ENCODE data around the gene TRAF3.

TRAF3 gene, protein sequence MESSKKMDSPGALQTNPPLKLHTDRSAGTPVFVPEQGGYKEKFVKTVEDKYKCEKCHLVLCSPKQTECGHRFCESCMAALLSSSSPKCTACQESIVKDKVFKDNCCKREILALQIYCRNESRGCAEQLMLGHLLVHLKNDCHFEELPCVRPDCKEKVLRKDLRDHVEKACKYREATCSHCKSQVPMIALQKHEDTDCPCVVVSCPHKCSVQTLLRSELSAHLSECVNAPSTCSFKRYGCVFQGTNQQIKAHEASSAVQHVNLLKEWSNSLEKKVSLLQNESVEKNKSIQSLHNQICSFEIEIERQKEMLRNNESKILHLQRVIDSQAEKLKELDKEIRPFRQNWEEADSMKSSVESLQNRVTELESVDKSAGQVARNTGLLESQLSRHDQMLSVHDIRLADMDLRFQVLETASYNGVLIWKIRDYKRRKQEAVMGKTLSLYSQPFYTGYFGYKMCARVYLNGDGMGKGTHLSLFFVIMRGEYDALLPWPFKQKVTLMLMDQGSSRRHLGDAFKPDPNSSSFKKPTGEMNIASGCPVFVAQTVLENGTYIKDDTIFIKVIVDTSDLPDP

DNA sequence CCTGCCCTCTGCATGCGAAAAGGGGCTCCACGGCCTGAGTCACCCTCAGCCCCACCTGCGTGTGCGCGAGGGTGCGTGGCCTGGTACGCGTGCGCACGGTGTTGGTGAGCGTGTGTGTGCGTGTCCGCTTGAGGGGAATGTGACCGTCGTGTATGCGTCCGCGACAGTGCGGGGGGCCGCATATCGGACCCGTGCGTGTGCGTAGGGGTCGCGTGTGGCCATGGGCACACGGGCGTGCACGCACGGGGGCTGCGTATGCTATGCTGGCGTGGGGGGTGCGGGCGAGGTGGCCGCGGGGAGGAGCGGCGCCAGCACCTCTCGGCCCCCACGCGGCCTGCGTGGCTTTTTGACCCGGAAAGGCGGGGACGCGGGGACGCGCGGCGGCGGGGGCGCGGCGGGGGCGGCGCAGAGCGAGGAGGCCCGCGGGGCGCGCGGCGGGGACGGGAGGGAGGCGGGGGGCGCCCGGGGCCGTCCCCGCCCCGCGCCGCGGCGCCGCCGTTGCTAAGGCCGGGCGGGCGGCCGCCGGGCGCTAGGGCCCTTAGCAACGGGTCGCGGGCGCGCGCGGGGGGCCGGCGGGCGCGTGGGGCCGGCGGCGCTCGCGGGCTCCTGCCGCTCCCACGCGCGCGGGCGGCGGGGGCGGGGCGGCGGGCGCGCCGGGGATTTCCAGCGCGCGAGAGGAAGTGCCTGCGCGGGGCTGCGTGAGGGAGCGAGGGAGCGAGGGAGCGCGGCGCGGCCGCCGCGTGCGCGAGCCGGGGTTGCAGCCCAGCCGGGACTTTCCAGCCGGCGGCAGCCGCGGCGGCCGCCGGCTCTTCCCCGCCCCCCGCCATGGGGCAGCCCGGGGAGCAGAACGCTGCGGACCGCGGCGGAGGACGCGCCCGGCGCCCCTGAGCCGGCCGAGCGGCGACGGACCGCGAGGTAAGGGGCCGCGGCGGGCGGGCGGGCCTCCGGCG lies at the start of gene TRAF3:
TRAF3 (plus strand) TSS at position 689 of the 950 bp plus-strand sequence. CDS start 92,753 bp downstream, outside the sequence.
- DNase-seq (ENCODE audit: low read depth) = peak; percentile 81

DNA sequence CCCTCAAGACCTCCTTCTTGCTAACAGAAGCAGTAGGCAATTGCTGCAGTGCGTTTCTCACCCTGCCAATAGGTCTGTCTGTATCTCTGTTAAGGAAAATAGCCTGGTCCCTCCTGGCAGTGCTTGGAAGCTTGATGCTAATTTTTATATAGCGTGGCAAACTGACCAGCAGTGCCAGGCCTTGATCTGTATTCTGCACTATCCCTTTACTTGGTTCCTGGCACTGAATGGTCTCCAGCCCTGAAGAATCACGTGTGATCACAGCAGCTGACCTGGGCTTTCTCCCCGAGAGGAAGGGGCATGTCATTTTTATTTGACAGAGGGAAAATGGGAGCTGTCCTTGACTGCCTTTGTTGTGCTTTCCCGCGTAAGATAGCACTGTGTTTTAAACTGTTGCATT lies 48.7 kb upstream of the TRAF3 start:
- DNase-seq (ENCODE audit: low read depth) = no peak

DNA sequence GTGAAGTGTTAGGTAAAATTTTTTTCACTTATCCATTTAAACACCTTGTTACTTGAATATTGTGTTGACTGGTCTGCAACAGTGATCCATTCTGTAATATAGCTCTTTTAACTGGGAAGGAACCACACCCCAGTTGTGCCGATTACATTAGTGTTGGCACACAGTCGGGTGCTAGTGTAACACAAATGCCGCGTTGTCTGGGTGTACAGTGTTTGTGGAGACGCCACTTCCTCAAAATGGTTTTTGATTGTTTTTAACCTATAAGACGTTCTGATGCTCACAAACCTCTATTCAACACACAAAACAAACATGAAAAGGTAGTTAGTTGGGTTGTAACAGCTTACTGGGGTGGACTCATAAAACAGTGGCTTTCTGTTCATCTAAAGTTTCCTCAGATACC lies 48.0 kb upstream of the TRAF3 start:
- DNase-seq (ENCODE audit: low read depth) = no peak

DNA sequence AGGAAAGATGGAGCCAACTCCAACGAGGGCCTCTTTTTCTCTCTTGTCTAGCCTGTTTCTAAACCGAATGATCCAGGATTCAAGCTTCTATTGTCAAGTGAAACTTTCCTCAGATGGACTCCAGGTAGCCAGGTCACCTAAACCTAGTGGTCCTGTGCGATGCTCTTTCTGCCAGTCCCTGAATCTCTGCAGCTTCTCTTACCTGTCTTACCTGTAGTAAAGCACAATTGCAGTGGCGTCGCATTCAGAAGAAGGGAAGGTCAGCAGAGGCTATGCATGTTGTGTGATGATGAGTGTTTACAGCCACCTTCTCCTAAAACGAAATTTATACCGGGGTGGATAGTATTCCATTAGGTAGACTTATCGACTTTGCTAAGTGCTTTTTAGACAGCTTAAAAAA lies 47.4 kb upstream of the TRAF3 start:
- DNase-seq (ENCODE audit: low read depth) = no peak

DNA sequence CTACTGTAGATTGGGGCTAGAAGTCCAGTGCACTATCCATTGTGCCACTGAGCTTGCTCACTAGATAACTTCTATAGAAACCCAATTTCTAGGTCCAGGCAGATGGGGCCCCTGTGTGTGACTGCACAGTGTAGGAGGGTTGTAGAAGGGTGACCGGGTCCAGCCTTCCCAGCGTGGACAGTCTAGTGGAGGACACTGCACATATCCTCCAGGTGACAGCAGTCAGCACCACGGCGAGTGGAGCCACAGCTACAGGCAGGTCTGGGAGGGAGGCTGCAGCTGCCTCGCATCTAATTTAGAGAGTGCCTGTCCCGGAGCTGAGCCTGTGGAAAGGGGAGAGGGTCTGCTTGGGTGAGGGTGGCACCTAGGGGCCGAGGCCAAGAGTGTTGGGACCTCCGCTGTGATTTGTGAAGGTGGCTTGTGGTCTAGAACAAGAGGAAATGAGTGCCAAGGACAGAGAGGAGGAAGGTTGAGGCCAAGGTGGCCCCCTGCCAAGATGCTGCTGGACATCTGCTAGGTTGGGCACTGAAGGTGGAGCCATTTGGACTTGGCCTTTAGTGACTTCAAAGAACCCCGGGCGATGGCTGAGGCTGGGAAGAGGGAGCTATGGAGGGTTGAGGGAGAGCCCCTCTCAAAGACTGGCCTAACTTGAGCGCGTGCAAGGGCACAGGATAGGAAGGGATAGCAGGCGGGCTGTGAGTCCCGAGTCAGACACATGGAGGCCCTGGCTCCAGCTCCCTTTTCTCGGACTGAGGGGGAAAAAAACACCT lies 46.0 kb upstream of the TRAF3 start:
- DNase-seq (ENCODE audit: low read depth) = no peak

DNA sequence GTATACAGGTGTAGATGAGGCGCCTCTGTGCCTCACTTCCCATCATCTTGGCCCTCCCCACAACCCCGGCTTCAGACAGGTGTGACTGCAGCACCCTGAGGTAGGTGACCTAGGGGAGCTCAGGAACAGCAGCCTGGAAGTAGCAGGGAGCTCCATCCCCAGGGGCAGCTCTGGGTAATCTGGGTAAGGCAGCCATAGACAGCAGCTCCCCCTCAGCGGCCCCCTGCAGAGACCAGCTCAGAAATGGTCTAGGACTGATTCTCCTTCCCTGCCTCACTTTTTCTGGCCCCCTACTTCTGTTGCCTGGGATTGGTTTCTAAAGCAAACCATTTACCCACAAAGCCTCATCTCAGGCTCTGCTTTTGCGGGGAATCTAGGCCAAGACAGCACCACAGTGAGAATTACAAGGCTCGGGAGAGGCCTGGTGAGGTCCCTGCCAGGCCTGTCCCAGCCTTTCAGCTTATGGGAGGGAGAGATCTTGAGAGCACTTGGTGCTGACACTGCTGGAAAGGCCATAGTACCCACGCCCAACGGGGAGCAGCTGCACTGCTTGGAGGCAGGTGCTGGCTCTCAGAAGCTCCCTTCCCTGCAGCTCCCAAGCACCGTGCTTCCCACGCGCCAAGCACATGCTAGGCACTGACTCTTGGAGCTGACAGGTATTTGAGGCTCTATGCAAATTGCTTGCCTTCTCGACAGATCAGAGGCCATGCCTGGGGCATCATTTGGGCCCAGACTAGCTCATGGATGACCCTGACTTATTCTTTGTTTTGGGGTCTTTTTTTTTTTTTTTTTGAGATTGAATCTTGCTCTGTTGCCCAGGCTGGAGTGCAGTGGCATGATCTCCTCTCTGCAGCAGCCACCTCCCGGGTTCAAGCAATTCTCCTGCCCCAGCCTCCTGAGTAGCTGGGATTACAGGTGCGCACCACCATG lies 45.1 kb upstream of the TRAF3 start:
- no peak for DNase-seq (ENCODE audit: low read depth)

DNA sequence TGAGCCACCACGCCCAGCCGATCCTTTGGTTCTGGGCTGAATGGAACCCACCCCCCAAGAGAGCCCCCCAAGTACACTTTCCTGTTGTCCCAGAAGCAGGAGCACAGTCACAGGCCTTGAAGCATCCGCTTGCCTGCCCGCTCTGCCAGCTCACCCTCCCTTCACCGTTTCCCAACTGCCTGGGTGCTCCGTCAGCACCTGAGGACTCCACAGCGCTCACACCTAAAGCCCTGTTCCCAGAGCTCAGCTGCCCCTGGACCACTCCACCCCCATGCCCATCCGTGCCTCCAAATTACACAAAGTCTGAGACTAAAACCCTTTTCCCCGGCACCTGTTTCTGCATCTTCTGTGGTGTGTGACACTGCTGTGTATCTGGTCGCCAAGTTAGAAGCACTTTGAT lies 44.3 kb upstream of the TRAF3 start:
- no peak for DNase-seq (ENCODE audit: low read depth)

DNA sequence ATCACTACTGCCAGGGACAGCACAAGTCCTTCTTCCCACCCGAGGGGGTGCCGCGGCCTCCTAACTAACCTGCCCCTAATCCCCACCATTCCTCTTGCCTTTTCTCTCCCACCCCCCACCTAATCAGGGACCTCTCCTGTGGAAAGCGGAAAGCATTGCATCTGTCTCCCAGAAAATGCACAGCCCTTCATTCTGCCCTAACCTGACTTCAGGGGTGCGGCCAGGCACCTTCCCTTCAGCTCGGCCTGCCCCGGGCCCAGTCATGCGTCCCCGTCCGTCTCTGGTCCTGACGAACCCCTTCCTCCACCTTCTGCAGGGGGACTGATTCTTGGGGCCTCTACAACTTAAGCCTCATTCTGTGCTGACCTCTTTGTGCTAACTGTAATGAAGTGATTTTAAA lies 43.9 kb upstream of the TRAF3 start:
- DNase-seq (ENCODE audit: low read depth) = no peak

DNA sequence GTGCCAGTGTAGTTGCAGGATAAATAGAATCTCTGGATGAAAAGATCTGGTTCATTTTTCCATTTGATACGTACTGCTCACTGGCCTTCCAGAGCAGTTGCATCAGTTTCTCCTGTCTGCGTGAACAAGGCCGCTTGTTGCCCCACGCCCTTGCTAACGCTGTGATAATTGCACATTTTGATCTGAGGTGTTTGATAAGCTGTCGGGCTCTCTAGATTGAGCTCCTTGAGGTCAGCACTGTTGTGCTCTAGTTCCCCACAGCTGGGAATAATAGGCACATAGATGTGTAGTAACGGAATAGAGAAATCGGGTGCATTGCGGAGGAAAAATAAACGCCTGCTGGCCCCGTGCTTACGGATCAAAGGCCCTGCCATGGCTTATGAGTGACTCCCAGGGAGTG lies 42.8 kb upstream of the TRAF3 start:
- DNase-seq (ENCODE audit: low read depth) = no peak

DNA sequence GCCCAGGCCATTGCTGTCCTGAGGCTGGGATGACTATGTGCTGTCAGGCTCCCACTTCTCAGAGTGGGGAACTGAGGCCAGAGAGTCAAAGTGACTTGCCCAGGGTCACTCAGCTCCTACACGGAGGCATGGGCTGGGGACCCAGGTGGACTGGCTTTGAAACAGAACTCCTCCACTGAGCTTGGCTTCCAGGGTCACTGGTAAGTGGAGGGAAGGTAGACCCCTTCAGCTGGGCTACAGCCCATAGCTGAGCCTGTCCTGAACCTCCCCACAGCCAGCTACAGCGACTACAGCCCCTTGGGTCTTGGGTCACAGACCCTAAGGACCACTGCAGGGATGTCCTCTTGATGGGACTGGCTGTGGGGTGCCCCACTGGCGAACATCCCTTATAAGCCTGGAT lies 40.3 kb upstream of the TRAF3 start:
- DNase-seq (ENCODE audit: low read depth) = no peak

DNA sequence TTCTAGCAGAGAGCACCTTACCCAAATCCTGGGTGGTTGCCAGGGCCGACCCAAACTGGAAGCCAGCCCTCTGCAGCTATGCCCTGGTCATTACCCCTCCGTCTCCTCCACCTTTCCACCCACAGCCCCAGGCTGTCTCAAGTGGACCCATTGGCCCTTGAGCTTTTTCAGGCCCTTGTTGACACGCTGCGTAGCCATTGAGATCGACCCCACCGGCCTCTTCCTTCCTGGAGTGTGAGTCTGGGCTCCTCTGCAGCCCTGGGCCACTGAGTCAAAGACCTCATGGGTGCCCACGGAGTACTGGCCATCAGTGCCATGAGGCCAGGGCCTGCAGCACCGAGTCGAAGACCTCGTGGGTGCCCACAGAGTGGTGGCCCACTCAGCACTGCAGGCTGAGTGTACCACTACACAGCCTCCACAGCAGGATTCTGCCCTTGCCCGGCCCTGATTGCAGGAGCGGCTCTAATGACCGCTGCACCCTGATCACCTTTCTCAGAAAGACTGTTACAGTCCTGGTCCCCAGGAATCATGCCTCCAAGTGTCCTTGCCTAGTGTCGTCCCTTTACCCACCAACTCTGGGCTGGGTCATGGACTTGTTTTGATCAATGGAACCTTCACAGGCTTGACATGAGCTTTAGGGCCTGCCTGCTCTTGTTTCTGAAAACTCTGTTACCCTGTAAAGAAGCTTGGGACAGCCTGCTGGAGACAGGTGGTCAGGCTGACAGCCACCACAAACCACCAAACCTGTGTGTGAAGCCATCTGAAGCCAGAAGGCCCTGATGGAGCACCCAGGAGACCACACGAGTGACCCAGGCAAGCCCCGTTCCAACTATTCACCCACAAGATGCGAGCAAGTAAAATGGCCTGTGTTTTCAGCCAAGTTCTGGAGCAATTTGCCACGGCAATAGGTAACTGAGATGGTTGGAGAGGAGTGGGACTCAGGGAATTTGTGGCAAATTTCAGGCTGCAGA lies 39.6 kb upstream of the TRAF3 start:
- no peak for DNase-seq (ENCODE audit: low read depth)

DNA sequence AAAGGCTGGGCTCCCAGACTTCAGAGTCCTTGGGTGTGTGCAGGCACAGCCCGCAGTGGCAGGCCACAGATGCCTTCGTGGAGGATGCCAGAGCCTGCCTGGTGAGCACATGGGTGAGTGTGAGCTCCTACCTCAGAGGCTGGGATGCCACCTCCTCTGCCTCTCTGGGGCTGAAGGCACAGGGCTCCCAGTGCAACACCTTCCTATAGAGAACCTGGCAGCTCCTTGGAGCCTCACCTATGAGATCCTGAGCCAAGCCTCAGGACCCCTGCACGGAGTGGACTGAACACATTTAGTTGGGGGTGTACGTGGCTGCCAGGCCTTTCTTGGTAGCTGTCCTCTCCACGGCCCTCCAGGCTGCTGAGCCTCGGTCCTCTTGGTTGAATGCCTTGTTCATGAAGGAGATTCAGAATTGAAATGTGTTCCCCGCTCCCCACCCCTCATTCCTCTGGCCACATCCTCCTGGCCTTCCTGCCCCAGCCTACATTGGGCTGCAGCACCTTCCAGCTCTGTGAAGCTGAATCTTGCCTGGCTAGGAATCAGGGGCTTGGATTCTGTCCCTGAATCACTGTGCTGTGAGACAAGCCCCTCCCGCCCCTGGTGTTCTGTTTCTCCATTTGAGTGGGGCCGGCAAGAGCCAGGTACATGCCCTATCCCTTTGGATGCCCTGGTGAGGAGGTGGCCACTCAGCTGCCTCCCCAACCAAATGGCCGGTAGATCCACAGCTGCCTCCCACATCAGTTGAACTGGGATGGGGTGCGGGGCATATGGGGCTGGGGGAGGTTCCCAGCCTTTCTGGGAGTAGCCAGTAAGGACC lies 38.7 kb upstream of the TRAF3 start:
- no peak for DNase-seq (ENCODE audit: low read depth)

DNA sequence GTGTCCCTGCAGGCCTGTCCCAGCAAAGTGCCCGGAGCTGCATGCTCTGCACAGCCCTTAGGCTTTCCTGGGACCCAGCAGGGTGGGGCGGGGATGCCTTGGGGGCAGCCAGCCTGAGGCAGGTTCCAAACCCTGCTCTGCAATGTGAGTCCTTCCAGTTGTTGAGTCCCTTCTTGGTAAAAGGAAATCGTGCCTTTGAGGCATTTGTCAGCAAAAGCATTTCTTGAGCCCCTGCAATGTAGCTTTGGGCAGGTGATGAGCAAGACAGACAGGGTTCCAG lies 38.1 kb upstream of the TRAF3 start:
- no peak for DNase-seq (ENCODE audit: low read depth)

DNA sequence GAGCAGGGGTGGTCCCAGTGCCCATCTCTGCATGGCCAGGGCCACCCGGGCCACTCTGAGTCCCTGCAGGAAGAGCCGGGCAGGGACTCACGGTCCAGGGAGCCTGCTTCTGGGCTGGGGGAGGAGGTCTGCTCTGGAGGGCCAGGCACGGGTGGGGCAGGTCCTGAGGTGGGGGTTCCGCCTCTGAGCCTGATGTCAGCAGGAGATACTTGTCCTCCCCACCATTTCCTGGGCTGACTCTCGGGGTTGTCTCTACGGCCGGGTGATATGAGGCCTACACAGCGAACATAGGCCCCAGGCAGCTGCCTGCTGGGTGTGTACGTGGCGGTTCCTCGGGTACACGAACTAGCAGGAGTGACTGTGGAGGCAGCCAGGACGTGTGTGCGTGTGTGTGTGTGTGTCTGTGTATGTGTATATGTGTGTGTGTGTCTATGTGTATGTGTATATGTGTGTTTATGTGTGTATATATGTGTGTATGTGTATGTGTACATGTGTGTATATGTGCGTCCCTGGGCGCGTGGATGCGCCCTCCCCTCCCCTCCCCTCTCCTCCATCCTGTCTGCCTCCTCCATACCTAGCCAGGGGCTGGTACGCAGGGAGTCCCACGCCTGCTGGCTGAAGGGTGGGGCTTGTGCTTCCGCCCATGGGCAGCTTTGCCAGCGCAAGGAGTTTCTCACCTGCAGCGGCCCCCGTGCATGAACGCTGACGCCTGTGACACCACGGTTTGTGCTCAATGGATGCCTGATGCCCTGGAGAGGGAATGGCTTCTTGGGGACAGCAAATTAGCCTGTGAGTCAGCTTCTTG lies 30.4 kb upstream of the TRAF3 start:
- DNase-seq (ENCODE audit: low read depth) = no peak

DNA sequence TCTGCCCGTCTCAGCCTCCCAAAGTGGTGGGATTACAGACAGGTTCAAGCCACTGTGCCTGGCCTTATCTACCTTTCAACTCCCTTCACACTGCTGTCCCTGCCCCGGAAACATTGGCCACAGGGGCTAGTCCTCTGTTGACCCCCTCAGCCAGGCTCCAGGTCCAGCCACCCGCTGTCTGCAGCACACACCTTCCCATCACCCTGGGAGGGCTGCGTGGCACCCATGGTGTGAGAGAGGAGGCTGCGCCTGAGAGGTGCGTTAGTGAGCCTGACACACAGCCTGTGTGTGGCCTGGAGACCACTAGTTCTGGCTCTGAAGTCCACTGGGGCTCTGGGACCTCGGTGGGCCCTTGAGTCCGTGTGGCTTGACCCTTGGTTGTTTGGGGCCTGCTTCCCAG lies 28.4 kb upstream of the TRAF3 start:
- no peak for DNase-seq (ENCODE audit: low read depth)

DNA sequence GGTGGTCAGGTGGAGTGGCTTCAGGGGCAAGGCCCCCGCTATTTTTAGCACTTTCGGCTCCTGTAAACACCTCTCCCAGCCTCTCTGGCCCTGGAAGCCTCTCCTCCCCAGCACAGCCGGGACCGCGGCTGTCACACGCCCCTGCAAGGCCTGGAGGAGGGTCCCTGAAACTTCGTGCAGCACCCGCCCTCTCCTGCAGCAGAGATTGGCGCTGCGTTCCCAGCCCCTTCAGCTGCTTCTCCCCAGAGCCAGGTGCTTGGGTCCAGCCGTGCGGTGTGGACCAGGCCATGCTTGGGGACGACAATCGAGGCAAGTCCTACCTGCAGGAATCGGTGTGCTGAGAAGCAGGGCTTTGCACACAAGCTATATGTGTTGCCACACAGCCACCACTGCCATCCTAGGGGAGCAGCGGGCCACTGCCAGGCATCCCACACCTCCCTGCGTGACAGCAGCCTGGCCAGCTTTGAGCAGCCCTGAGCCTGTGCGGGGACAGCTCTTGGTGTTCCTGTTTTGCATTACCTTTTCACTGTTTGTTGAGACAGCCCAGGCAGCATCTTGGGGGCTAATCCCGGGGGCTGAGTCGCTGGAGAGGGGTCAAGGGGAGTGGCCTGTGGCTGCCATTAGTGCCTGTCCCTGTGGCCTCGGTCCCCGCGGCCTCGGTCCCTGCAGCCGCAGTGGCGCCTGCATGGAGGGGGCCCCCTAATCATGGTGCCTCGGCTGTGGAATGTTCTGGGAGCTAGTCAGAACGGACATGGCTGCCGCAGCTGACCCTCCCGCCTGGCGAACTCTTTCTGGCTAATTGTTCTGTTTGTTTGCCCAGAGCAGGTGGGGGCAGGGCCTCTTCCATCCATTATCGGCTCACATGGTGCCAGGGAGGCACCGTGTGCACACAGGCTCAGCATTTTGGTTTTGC lies 27.6 kb upstream of the TRAF3 start:
- DNase-seq (ENCODE audit: low read depth) = no peak

DNA sequence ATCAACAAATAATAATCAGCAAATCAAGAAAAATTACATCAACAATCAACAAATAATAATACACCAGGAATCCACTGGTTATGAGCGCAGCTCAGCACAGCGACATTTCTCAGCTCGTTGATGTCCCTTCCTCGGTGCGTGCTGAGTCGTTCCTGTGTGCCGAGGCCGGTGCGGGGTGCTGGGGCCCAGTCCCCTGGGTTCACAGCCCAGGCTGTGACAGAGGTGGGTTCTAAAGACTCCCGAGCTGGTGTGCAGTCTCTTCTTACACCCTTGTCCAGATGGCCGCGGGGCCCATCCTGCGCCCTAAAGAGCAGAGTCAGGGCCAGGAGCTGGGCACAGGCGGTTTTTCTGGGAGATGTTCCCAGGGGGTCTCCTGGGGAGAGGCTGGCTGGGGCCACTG lies 26.9 kb upstream of the TRAF3 start:
- no peak for DNase-seq (ENCODE audit: low read depth)

Measured in iris pigment epithelial cell (primary cell).